HCT116 (cell line): ENCODE data around the gene KLF16. TPM values are rescaled to one million over a fixed set of nuclear protein-coding genes. Genes with fewer than 3 reads are reported as not detected.

Source experiments
- ATAC-seq: fragments of 200-7000 bp; cut with Tn5 transposase; 2 replicates; pipeline ENCODE4 v1.9.1; 2020; ENCODE audit warnings: mild to moderate bottlenecking, moderate library complexity
- BruUV-seq: library from RNA; stranded (reverse); fragments of 400-500 nt; replicated peaks from 2 replicates; lab custom pipeline; 2021; lab: Mats Ljungman, UMichigan
- CTCF ChIA-PET: fragments of 300-600 bp; sonication (Branson Sonifier 250); formaldehyde crosslinking; loops from one replicate; lab custom pipeline; 2021; ENCODE audit warnings: antibody characterized with exemption; lab: Charles Lee
- POLR2A ChIA-PET: fragments of 300-600, 350-600 bp; sonication (Branson Sonifier 250); formaldehyde crosslinking; loops from one replicate; lab custom pipeline; 2021; ENCODE audit warnings: antibody characterized with exemption; lab: Charles Lee
- RAD21 ChIA-PET, 2 experiments: fragments of 300-600 bp; sonication (Branson Sonifier 250); formaldehyde crosslinking; loops; one replicate each; lab custom pipeline; 2023; ENCODE audit warnings: low total read pairs in 2 of 2; ENCODE audit not compliant: uncharacterized antibody in 2 of 2, unreplicated experiment in 2 of 2, low non-redundant PET in 1 of 2; lab: Charles Lee
- DNase-seq: peaks from one replicate; pipeline ENCODE4 v3.0.0-alpha.2; 2010; ENCODE audit warnings: low read depth, low spot score
- H2AFZ ChIP-seq: fragments of 200-600 bp; shearing (Covaris generic), sonication (generic); 2 replicates; pipeline ENCODE4 v1.6.1; 2017; ENCODE audit warnings: low read depth, mixed run types, mixed read lengths, antibody characterized with exemption, low read length; ENCODE audit not compliant: poor library complexity, severe bottlenecking
- H3K27ac ChIP-seq: 2 replicates; pipeline ENCODE4 v1.5.1; 2012; ENCODE audit warnings: low read depth, low read length
- H3K27me3 ChIP-seq: fragments of 200-600 bp; sonication (generic); 2 replicates; pipeline ENCODE4 v1.6.1; 2016; ENCODE audit warnings: mixed run types, low read length, mixed read lengths; ENCODE audit not compliant: insufficient read depth
- H3K36me3 ChIP-seq, 2 experiments: fragments of 200-500 bp in 1 of 2; fragments of 200-600 bp in 1 of 2; sonication (Bioruptor generic) in 1 of 2; sonication (generic) in 1 of 2; 2 replicates each; pipeline versions ENCODE4 v1.5.1 to v1.6.1; 2014 to 2016; ENCODE audit warnings: low read length in 2 of 2, inconsistent platforms in 1 of 2, mixed read lengths in 1 of 2, mixed run types in 1 of 2; ENCODE audit not compliant: insufficient read depth in 2 of 2, control insufficient read depth in 1 of 2
- H3K4me1 ChIP-seq, 2 experiments: fragments of 200-600 bp in 1 of 2; sonication (generic) in 1 of 2; 2 replicates each; pipeline versions ENCODE4 v1.5.1 to v1.6.1; 2012 to 2017; ENCODE audit warnings: low read length in 2 of 2, inconsistent platforms in 1 of 2, mild to moderate bottlenecking in 1 of 2, mixed read lengths in 1 of 2, mixed run types in 1 of 2, moderate library complexity in 1 of 2; ENCODE audit not compliant: insufficient read depth in 2 of 2, control insufficient read depth in 1 of 2
- H3K4me2 ChIP-seq: fragments of 200-600 bp; sonication (generic); 2 replicates; pipeline ENCODE4 v1.6.1; 2017; ENCODE audit warnings: mixed run types, low read length, mixed read lengths
- H3K4me3 ChIP-seq, 2 experiments: fragments of 200-600 bp in 1 of 2; sonication (generic) in 1 of 2; replicated peaks in 1 of 2; 2 replicates each; pipeline ENCODE4 v1.5.1; 2011 to 2016; ENCODE audit warnings: low read length in 2 of 2, control low read depth in 1 of 2, low read depth in 1 of 2, mild to moderate bottlenecking in 1 of 2, mixed read lengths in 1 of 2, mixed run types in 1 of 2
- H3K79me2 ChIP-seq: fragments of 200-600 bp; sonication (generic); 2 replicates; pipeline ENCODE4 v1.6.1; 2017; ENCODE audit warnings: mild to moderate bottlenecking, mixed run types, low read length, moderate library complexity, mixed read lengths; ENCODE audit not compliant: insufficient read depth
- H3K9ac ChIP-seq: fragments of 200-600 bp; sonication (generic); 2 replicates; pipeline ENCODE4 v1.6.1; 2016; ENCODE audit warnings: low read length, mixed read lengths
- H3K9me2 ChIP-seq: fragments of 200-600 bp; sonication (generic), shearing (Covaris generic); 2 replicates; pipeline ENCODE4 v1.6.1; 2017; ENCODE audit warnings: mixed run types, mild to moderate bottlenecking, moderate library complexity; ENCODE audit not compliant: insufficient read depth
- H3K9me3 ChIP-seq, 2 experiments: fragments of 200-500 bp in 1 of 2; fragments of 200-600 bp in 1 of 2; sonication (Bioruptor generic) in 1 of 2; sonication (generic) in 1 of 2; 2 replicates each; pipeline ENCODE4 v1.6.1; 2014 to 2017; ENCODE audit warnings: low read length in 2 of 2, mixed read lengths in 2 of 2, inconsistent platforms in 1 of 2, low read depth in 1 of 2, mild to moderate bottlenecking in 1 of 2, mixed run types in 1 of 2, moderate library complexity in 1 of 2; ENCODE audit not compliant: control insufficient read depth in 1 of 2, insufficient read depth in 1 of 2
- H4K20me1 ChIP-seq: fragments of 200-600 bp; sonication (generic), shearing (Covaris generic); 2 replicates; pipeline ENCODE4 v1.6.1; 2017; ENCODE audit warnings: mixed run types, mild to moderate bottlenecking, moderate library complexity; ENCODE audit not compliant: insufficient read depth
- EZH2 ChIP-seq: fragments of 200-600 bp; sonication (generic); IDR thresholded peaks from 2 replicates; pipeline ENCODE4 v1.6.1; 2017; ENCODE audit warnings: antibody characterized with exemption, mixed run types
- SP1 ChIP-seq: IDR thresholded peaks from 2 replicates; pipeline ENCODE4 v1.6.1; 2012; ENCODE audit warnings: low read depth
- SRF ChIP-seq: IDR thresholded peaks from 2 replicates; pipeline ENCODE4 v1.6.1; 2012; ENCODE audit warnings: low read depth
- TCF7L2 ChIP-seq: IDR thresholded peaks from 2 replicates; pipeline ENCODE4 v1.7.0; 2011; ENCODE audit warnings: borderline replicate concordance, inconsistent platforms; ENCODE audit not compliant: insufficient read depth, insufficient read length; ENCODE audit errors: extremely low read depth
- ZFX ChIP-seq: fragments of 450-650 bp; IDR thresholded peaks from 2 replicates; pipeline ENCODE4 v1.6.1; 2017
- ZNF274 ChIP-seq: fragments of 200-500 bp; sonication (Bioruptor generic); IDR thresholded peaks from 2 replicates; pipeline ENCODE4 v1.6.1; 2014; ENCODE audit warnings: mild to moderate bottlenecking, low read depth, low read length, inconsistent platforms
- intact Hi-C: fragments of 100-400 bp; cut with micrococcal nuclease; formaldehyde crosslinking; loops from 2 replicates; pipeline ENCODE4 v1.10.0; 2022
- total RNA-seq: library from RNA; stranded (reverse); gene quantifications from one replicate; pipeline ENCODE4 v1.2.1, GENCODE V29; 2021; ENCODE audit not compliant: unreplicated experiment
- TF ChIP-seq, protein P1 (sequence below): IDR thresholded peaks from 2 replicates; pipeline ENCODE4 v1.6.1; 2012; ENCODE audit warnings: low read depth
- TF ChIP-seq, protein P2 (sequence below): IDR thresholded peaks from 2 replicates; pipeline ENCODE4 v1.6.1; 2012
- TF ChIP-seq, protein P3 (sequence below): IDR thresholded peaks from 2 replicates; pipeline ENCODE4 v1.6.1; 2012

Gene KLF16
- total RNA-seq, 1 experiment from 2014 or later, result 64.3 TPM

DNA sequence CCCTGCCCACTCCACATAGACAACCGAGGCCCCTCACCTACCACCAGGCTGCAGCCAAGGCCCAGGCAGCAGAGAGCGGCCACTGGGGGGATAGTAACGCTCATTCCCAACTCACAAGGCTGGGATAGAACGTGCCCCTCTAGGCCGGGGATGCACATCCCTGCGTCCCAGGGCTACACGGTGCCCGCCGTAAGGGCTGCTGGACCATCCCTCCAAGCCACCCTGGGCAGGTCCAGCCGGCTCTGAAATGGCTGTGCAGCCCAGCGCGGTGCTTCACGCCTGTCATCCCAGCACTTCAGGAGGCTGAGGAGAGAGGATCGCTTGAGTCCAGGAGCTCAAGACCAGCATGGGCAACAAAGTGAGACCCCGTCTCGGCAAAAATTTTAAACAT lies 18.3 kb downstream of the KLF16 start:
- H3K4me3 ChIP-seq, result no peak overlapping the region
- peaks cover 83% of the 10 kb centered on the region for H3K79me2 ChIP-seq
- ChIA-PET POLR2A (no interaction called here), RAD21 (no interaction called here), CTCF (no interaction called here)
- no peak overlapping the region for H3K9ac ChIP-seq
- no peaks in the 10 kb centered on the region for H3K9me3 ChIP-seq
- no TSS peak for BruUV-seq
- H3K4me1 ChIP-seq, result peaks cover 20 to 29% of the 10 kb centered on the region in 2 experiments
- no peaks in the 10 kb centered on the region for H3K27me3 ChIP-seq
- no peaks in the 10 kb centered on the region for H3K9me2 ChIP-seq
- no peak overlapping the region for H3K4me2 ChIP-seq
- no peak overlapping the region for H2AFZ ChIP-seq
- TF ChIP-seq, protein P1, sequence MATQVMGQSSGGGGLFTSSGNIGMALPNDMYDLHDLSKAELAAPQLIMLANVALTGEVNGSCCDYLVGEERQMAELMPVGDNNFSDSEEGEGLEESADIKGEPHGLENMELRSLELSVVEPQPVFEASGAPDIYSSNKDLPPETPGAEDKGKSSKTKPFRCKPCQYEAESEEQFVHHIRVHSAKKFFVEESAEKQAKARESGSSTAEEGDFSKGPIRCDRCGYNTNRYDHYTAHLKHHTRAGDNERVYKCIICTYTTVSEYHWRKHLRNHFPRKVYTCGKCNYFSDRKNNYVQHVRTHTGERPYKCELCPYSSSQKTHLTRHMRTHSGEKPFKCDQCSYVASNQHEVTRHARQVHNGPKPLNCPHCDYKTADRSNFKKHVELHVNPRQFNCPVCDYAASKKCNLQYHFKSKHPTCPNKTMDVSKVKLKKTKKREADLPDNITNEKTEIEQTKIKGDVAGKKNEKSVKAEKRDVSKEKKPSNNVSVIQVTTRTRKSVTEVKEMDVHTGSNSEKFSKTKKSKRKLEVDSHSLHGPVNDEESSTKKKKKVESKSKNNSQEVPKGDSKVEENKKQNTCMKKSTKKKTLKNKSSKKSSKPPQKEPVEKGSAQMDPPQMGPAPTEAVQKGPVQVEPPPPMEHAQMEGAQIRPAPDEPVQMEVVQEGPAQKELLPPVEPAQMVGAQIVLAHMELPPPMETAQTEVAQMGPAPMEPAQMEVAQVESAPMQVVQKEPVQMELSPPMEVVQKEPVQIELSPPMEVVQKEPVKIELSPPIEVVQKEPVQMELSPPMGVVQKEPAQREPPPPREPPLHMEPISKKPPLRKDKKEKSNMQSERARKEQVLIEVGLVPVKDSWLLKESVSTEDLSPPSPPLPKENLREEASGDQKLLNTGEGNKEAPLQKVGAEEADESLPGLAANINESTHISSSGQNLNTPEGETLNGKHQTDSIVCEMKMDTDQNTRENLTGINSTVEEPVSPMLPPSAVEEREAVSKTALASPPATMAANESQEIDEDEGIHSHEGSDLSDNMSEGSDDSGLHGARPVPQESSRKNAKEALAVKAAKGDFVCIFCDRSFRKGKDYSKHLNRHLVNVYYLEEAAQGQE, result no peak
- TF ChIP-seq SP1 (no peak), ZFX (no peak), ZNF274 (no peak), SRF (no peak), TCF7L2 (no peak), EZH2 (no peak)
- TF ChIP-seq, protein P2, sequence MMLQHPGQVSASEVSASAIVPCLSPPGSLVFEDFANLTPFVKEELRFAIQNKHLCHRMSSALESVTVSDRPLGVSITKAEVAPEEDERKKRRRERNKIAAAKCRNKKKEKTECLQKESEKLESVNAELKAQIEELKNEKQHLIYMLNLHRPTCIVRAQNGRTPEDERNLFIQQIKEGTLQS, result no peak
- TF ChIP-seq, protein P3, sequence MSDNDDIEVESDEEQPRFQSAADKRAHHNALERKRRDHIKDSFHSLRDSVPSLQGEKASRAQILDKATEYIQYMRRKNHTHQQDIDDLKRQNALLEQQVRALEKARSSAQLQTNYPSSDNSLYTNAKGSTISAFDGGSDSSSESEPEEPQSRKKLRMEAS, result no peak
- H3K27ac ChIP-seq, result no peak overlapping the region; the same call in 1 of the 2 replicates
- intact Hi-C loops, result no loop called here
- peaks cover 15% of the 10 kb centered on the region; the same call in 1 of the 2 replicates for H4K20me1 ChIP-seq
- DNase-seq (no peak), ATAC-seq (no peak)
- H3K36me3 ChIP-seq, result peaks cover 0 to 8% of the 10 kb centered on the region in 2 experiments; a peak in 1 of 4 replicates
